ENCODE measurements around the gene MCEE.
"Not testable (repeated sequence)": the region's sequence is repeated elsewhere in the genome, so short reads cannot be mapped to it uniquely, and the experiment has no call there.

The MCEE gene

GRCh38 chr2:71130152-71130904 lies at the start of gene MCEE, which contains the start of gene MPHOSPH10:
TSS of gene MCEE (minus strand) at chr2:71130229. CDS start at chr2:71130219, 10 bp downstream.
TSS of gene MPHOSPH10 (plus strand) at chr2:71130634. CDS start at chr2:71130666, 32 bp downstream.
- no peak for FAIRE-seq

GRCh38 chr2:71178836-71179235 lies 48.8 kb upstream of the MCEE start:
- not testable (repeated sequence) for FAIRE-seq

- no peak for FAIRE-seq
Observed at GRCh38 chr2:71174207-71174606, 44.2 kb upstream of the MCEE start.

- no peak for FAIRE-seq
Observed at GRCh38 chr2:71173096-71173495, 43.1 kb upstream of the MCEE start.

- no peak for FAIRE-seq
Observed at GRCh38 chr2:71166812-71167211, 36.8 kb upstream of the MCEE start.

GRCh38 chr2:71157124-71157793 lies 27.2 kb upstream of the MCEE start:
- no peak for FAIRE-seq

- no peak for FAIRE-seq
Observed at GRCh38 chr2:71156573-71156972, 26.5 kb upstream of the MCEE start.

DNA sequence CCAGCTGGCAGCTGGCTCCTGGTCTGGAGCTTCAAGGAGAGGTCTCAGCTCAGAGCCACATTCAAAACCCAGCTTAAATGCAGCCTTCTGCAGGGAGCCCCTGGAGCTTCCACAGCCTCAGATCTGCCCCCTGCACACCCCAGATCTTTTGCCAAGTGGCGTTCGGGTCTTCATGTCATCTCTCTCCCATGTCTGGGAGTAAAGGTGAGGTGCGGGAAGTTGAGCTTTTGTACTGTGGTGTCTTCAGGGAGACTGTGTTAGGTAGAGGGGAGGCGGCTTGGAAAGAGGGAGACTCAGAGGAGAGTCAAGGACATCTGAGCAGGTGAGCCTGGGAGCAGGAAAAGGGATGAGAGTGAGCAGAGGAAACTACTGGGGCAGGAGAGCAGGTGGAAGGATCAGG lies 25.8 kb upstream of the MCEE start:
- FAIRE-seq = no peak

- FAIRE-seq = no peak
Observed at GRCh38 chr2:71154798-71155197, 24.8 kb upstream of the MCEE start.

DNA sequence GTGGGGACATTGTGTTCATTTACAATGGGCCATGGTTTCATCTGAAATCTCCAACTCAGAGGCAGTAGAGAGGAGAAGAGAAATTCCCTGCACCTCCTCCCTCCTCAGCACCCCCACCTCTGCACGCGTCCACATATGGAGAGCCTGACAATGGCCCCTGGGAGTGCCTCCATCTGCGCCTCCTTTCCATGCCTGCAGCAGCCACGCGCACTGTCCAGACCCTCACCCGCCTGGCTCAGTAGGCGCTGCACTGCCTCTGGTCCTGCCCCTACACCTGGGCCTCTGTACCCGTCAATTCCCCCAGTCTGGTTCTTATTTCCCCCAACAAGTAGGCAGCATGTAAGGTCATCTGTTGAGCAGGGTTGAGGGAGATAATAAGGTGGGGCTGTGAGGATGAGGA lies 24.2 kb upstream of the MCEE start:
- no peak for FAIRE-seq

DNA sequence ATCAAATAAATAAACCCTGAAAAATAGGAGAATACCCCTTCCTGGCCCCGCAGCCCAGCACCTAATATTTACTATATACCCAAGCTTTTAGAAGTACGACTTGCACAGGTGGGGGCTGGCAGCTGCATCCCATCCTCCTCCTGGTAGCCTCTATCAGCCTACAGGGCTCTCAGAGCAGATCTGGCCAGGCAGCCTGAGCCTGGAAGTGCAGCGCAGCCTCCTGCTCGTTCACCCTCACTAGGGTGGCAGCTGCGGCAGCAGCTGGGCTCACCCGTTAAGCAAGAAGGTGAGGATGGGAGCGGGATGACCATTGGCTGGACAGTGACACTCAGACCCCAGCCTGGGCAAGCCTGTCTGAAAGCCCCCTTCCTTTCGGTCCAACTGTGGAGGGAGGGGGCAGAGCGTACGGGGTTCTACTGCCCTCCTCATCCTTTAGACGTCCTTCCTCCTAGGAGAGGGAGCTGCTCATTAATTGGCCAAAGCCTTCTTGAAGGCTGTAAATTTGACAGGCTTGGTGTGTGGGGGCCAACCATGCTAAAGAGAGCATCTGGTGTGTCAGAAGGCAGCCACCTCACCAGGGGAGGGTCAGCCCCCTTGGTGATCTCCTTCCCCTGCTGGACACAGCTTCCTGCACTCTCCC lies 23.7 kb upstream of the MCEE start:
- FAIRE-seq = no peak

DNA sequence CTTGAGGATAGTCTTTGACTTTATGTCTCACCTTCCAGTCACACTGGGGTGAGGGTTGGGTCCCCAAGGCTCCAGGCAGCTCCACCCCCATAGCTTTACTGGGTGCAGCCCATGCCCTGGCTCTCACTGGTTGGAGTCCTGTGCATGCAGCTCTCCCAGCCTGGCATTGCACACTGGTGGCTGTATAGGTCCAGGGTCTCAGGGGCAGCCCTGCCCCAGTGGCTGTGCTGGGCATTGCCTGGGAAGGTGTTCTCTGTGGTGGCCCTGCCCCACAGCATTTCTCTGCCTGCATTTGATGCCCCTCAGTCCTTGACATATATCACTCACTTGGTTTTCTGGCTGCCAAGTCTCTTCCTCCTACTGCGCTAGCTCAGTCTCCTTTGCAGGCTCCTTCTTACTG lies 21.6 kb upstream of the MCEE start:
- no peak for FAIRE-seq

GRCh38 chr2:71150082-71150816 lies 20.2 kb upstream of the MCEE start:
- FAIRE-seq = no peak

DNA sequence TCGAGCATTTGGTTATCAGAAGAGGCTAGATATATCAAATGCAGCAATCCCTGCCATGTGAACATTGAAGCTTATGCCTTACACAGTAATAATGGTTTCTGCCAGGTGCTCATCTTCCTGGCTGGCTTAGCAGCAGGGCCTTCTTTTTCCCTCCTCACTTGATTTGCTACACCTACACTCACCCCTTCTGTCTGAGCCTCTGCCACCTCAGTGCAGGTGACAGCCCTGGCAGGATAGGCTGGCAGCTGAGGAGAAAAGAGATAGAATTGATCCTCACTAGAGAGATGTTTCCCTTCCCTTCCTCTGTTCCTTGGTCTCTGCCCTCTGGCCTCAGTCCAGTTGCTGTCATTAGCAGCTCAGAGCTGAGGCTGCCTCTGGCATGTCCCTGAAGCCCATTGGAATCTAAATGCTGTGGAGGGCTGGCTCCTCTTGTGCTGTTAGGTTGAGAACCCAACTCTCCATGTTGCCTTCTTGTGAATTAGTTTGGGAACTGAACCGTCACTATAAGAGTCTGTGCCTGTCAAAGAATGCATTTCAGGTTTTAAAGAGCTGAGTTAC lies 18.6 kb upstream of the MCEE start:
- FAIRE-seq = no peak

DNA sequence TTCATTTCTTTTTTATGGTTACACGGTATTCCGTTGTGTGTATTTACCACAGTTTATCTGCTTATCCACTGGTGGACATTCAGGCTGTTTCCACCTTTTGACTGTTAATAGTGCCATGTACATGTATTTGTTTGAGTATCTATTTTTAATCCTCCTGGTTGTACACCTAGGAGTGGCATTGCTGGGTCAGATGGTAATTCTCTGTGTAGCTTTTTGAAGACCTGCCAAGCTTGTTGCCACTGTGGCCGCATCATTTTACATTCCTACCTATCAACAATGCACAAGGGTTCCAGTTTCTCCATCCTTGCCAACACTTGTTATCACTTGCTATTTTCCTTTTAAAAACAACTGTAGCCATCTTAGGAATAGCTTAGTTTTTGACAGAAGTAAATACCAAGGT lies 13.8 kb upstream of the MCEE start:
- FAIRE-seq = no peak

DNA sequence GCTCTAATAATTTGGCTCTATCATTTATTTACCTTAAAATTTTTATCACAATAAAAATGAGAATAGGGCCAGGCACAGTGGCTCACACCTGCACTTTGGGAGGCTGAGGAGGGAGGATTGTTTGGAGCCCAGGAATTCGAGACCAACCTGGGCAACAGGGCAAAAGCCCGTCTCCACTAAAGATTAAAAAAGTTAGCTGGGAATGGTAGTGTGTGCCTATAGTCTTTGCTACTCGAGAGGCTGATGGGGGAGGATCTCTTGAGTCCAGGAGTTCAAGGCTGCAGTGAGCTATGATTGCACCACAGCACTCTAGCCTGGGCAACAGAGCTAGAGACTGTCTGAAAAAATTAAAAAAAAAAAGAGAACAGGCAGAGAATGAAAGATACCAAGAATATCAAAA lies 6.1 kb upstream of the MCEE start:
- no peak for FAIRE-seq

- no peak for FAIRE-seq
Observed at GRCh38 chr2:71133603-71134002, 3.6 kb upstream of the MCEE start.

- FAIRE-seq = not testable (repeated sequence)
Observed at GRCh38 chr2:71131387-71132166, 1.5 kb upstream of the MCEE start.

- no peak for FAIRE-seq
Observed at GRCh38 chr2:71130905-71131244, 846 bp upstream of the MCEE start.

DNA sequence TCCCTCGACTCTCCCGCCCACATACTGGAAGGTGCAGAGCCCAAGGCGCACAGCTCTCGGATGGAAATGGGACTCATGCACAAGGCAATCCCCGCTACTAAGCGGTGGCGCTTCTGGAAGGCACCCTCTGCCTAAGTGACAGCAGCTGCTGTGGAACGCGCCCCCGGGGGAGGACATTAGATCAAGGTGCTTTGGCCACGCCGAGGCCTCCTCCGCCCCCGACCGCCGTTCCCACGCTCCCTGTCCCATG lies 202 bp downstream of the MCEE start:
- FAIRE-seq = no peak

DNA sequence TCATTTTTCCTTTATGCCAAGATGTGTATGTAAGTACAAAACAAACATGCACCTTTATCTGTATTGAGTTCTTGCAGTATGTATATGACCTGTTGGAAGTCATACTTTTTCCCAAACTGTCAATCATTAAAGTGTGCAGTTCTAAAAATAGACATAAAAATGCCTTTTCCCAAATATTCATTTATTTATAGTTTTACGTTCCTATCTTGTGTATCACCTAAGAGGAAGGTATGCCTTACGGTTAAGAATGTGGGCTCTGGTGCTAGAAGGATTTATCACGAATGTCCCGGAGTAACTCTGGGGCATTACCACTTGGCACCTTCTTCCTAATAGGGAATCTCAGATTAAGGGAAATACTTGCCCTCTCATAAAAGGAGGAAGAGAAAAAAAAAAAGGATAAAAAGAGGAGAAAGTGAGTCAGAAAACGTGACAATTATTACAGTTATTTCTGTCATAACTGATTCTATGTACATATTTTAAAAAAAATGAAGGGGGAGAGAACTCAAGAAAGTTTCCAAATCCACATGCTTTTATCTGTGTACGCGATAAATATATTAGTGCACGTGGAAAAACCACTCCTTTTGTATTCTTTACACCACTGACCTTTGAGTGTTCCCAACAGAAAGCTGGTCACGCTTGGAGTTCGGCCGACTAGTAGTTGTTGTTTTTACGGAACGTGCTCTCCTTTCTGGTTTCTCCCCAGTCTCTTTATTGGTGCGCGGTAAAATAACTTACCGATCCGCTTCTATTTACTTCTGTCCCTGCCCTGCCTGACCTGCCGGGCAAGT lies 721 bp downstream of the MCEE start:
- FAIRE-seq = no peak

DNA sequence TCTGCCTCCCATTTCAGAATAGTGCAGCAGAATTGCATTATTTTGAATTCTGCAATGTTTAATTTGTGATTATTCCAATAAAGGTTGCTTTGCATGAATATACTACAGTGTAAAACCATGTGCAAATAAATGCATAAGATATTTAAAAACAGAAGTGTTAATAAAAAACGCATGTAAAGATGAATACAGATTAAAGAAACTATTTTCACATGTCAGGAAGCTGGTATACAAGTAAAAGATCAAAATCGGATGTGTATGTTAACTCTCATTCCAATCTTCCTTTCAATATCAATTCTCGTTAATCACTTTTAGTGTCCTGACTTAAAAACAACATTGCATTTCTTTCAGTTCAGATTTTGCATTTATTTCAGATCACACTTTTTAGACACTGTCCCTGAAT lies 3.1 kb downstream of the MCEE start:
- no peak for FAIRE-seq

Data from islet of Langerhans (tissue), 1 donor.